ENCODE data around the gene EIPR1.

The EIPR1 gene

GRCh38 chr2:3377612-3378432 is at the start of gene EIPR1:
TSS of gene EIPR1 (minus strand) at chr2:3377818. CDS start at chr2:3377689, 129 bp downstream.
- peak within 1 kb of the TSS; percentile 96 for H3K27ac Mint-ChIP-seq
- H3K4me3 Mint-ChIP-seq = peak within 1 kb of the TSS; percentile 99
- DNase-seq (peak; percentile 95), ATAC-seq (peak; percentile 85)
- no peaks in the 10 kb centered on the region for H3K9me3 Mint-ChIP-seq
- peaks cover 44% of the 10 kb centered on the region for H3K4me1 Mint-ChIP-seq
- no peaks in the 10 kb centered on the region for H3K27me3 Mint-ChIP-seq
- H3K36me3 Mint-ChIP-seq (ENCODE audit: low read depth) = peaks cover 10% of the 10 kb centered on the region

DNA sequence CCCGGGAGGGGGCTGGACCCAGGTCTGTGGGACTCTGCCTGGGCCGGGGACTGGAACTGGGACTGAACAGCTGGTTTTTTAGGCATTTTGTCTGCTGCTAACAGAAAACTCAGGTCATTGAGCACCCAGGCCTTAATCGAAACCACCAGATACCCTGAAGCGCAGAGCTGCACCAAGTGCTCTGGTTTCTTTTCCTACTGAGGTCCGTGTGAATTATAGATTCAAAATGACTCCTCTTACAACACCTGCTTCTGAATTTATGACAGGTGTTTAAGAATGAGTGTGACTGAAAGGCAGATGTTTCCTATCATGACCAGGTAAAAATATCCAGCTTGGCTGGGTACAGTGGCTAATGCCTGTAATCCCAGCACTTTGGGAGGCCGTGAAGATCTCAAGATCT is 49.7 kb upstream of the EIPR1 start:
- Mint-ChIP-seq H3K27ac (peak overlapping the region; percentile 9), H3K27me3 (no peaks in the 10 kb centered on the region), H3K4me1 (peaks cover 7% of the 10 kb centered on the region), H3K9me3 (no peaks in the 10 kb centered on the region), H3K36me3 (ENCODE audit: low read depth) (peaks cover 33% of the 10 kb centered on the region), H3K4me3 (no peak overlapping the region)
- DNase-seq (no peak), ATAC-seq (no peak)

DNA sequence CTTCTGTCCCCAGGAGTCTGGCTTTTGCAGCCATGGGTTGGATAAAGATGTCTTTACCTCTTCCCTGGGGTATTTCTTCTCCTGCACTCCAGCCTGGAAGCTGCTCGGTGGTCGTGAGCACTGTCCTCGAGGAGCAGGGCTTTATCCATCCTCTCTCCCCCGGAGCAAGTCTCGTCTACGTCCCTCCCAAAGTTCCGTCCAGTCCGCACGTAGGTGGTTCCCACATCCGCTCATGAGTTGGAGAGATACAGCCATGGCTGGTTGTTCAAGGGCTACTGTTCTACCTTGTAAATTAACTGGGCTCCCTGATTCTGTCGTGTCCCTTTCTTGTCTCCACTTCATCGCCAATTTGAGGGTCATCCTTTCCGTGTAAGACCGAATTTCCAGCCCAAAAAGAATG is 49.0 kb upstream of the EIPR1 start:
- no peak overlapping the region for H3K27ac Mint-ChIP-seq
- no peak for DNase-seq

GRCh38 chr2:3424171-3424795 is 46.7 kb upstream of the EIPR1 start:
- Mint-ChIP-seq H3K36me3 (ENCODE audit: low read depth) (peaks cover 25% of the 10 kb centered on the region), H3K9me3 (no peaks in the 10 kb centered on the region), H3K4me1 (peaks cover 7% of the 10 kb centered on the region), H3K27me3 (no peaks in the 10 kb centered on the region), H3K4me3 (no peak overlapping the region), H3K27ac (no peak overlapping the region)
- DNase-seq (no peak), ATAC-seq (no peak)

More for the DNA sequence above, 49.0 kb upstream of the EIPR1 start:
- no peaks in the 10 kb centered on the region for H3K9me3 Mint-ChIP-seq
- H3K27me3 Mint-ChIP-seq = no peaks in the 10 kb centered on the region
- peaks cover 30% of the 10 kb centered on the region for H3K36me3 Mint-ChIP-seq (ENCODE audit: low read depth)
- ATAC-seq = no peak
- no peak overlapping the region for H3K4me3 Mint-ChIP-seq
- H3K4me1 Mint-ChIP-seq = peaks cover 7% of the 10 kb centered on the region

DNA sequence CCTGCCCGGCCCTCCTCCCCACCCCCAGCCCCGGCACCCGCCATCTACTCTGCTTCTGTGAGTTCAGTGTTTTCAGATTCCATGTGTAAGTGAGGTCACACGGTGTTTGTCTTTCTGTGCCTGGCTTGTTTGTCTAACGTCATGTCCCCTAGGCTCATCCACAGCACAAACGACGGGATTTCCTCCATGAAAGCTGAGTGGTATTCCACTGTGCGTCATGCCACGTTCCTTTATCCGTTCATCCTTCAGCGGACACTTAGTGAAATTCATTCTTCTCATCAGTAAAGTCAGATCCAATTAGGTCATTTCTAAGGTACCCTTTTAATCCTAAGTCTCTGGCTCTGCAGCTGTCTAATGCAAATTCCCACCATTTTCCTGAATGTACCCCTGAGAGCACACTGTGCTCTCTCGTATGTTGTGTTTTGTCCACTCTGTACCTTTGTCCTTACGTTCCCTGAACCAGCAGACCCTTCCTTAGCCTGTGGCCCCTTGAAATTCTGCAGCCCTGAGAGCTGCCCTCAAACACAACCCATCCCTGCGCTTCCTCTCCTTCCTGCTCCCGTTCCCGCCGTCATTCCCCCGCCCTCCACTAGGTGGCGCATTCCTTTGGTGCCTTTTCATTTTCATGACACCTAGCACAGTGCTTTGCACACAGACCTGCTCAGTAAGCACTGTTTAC is 46.0 kb upstream of the EIPR1 start:
- no peak overlapping the region for H3K27ac Mint-ChIP-seq
- H3K9me3 Mint-ChIP-seq = no peaks in the 10 kb centered on the region
- ATAC-seq (peak; percentile 76), DNase-seq (peak; percentile 81)
- H3K27me3 Mint-ChIP-seq = no peaks in the 10 kb centered on the region
- no peak overlapping the region for H3K4me3 Mint-ChIP-seq
- H3K36me3 Mint-ChIP-seq (ENCODE audit: low read depth) = peaks cover 25% of the 10 kb centered on the region
- H3K4me1 Mint-ChIP-seq = peaks cover 7% of the 10 kb centered on the region

DNA sequence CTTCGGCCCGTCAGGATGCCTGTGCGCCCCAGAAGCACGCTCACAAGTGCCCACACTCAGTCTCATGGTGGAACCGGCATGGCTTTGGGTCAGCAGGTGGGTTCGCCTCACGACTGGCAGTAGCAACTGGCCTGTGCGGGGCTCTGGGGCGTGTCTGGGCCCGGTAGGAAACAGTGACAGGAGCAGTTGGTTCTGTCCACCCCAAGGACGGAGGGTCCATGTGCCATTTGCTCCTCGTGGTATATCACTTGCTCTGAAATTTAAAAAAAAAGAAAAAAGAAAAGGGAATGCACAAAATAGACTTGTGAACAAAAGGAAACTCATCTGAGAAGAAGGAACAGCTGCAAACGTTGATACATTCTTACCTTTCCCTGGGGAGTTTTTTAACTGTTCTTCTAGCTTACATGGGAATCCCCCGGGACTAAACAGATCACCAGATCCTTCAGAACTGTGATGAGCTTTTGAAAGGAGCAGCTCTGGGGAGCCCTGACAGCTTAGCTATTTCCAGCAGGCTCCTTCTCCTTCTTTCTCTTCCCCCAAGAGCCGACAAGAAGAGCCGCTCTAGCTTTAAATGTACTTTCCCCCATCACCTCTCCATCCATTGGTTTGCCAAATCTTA is 44.7 kb upstream of the EIPR1 start:
- DNase-seq = no peak
- Mint-ChIP-seq H3K27me3 (no peaks in the 10 kb centered on the region), H3K9me3 (no peaks in the 10 kb centered on the region), H3K27ac (no peak overlapping the region), H3K4me1 (peaks cover 3% of the 10 kb centered on the region), H3K4me3 (no peak overlapping the region), H3K36me3 (ENCODE audit: low read depth) (peaks cover 22% of the 10 kb centered on the region)
- no peak for ATAC-seq

DNA sequence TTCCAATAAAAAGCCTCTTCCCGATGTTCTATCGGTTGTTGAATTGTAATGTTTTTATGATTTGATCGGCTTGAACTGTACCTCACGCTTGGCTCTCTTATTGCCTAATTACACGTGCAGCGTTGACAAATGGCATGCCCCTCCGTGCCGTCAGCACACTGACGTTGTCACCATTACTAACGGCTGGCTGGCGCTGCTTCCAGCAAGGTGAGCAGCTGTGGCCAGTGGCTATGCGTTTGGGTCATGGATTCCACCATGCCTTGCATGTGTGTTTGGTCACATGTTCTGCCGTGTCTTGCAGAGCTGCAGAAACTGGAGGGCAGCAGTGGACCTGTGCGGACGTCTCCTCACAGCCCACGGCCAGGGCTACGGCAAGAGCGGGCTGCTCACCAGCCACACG is 44.0 kb upstream of the EIPR1 start:
- no peak overlapping the region for H3K27ac Mint-ChIP-seq
- H3K27me3 Mint-ChIP-seq = no peaks in the 10 kb centered on the region
- peaks cover 23% of the 10 kb centered on the region for H3K36me3 Mint-ChIP-seq (ENCODE audit: low read depth)
- no peak overlapping the region for H3K4me3 Mint-ChIP-seq
- DNase-seq = no peak
- H3K9me3 Mint-ChIP-seq = no peaks in the 10 kb centered on the region
- ATAC-seq = no peak
- peaks cover 3% of the 10 kb centered on the region for H3K4me1 Mint-ChIP-seq

GRCh38 chr2:3420769-3421397 is 43.3 kb upstream of the EIPR1 start:
- ATAC-seq (no peak), DNase-seq (no peak)
- no peak overlapping the region for H3K27ac Mint-ChIP-seq
- no peaks in the 10 kb centered on the region for H3K27me3 Mint-ChIP-seq
- H3K36me3 Mint-ChIP-seq (ENCODE audit: low read depth) = peaks cover 24% of the 10 kb centered on the region
- peaks cover 3% of the 10 kb centered on the region for H3K4me1 Mint-ChIP-seq
- H3K4me3 Mint-ChIP-seq = no peak overlapping the region
- H3K9me3 Mint-ChIP-seq = no peaks in the 10 kb centered on the region

DNA sequence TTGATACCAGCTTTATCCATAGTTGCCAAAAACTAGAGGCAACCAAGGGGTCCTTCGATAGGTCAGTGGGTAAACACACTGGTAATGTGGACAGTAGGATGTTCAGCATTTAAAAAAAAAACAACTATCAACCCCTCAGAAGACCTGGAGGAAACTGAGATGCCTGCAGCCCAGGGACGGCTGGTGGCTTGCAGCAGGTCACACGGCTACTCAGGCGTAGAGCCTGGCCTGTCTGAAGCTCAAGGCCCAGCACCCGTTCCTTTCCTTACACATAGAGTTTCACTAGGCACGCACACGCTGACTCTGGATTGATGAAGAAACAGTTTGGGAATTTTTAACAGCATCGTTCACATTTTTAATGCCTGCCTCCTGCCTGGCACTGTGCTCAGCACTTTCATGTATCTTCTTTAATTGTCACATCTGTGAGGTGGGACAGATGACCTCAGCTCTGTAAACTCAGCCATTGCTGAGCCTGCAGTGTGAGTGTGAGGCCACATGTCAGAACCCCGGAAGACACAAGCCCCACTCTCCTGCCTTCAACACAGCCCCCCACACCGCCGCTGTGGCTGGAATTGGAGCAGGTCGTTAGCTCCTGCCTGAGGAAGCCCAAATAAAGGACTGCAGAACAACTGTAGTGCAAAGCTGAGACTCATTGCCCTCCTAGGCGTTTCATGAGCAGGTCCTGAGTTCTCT is 42.6 kb upstream of the EIPR1 start:
- H3K27me3 Mint-ChIP-seq = no peaks in the 10 kb centered on the region
- no peak for DNase-seq
- no peak overlapping the region for H3K27ac Mint-ChIP-seq
- no peak overlapping the region for H3K4me3 Mint-ChIP-seq
- H3K36me3 Mint-ChIP-seq (ENCODE audit: low read depth) = peaks cover 28% of the 10 kb centered on the region
- no peaks in the 10 kb centered on the region for H3K9me3 Mint-ChIP-seq
- no peak for ATAC-seq
- peaks cover 3% of the 10 kb centered on the region for H3K4me1 Mint-ChIP-seq

GRCh38 chr2:3418766-3419404 is 41.3 kb upstream of the EIPR1 start:
- peaks cover 3% of the 10 kb centered on the region for H3K4me1 Mint-ChIP-seq
- no peaks in the 10 kb centered on the region for H3K9me3 Mint-ChIP-seq
- no peak overlapping the region for H3K4me3 Mint-ChIP-seq
- H3K36me3 Mint-ChIP-seq (ENCODE audit: low read depth) = peaks cover 25% of the 10 kb centered on the region
- no peak overlapping the region for H3K27ac Mint-ChIP-seq
- DNase-seq (no peak), ATAC-seq (no peak)
- H3K27me3 Mint-ChIP-seq = no peaks in the 10 kb centered on the region

GRCh38 chr2:3414133-3414860 is 36.7 kb upstream of the EIPR1 start:
- no peaks in the 10 kb centered on the region for H3K9me3 Mint-ChIP-seq
- H3K27me3 Mint-ChIP-seq = no peaks in the 10 kb centered on the region
- H3K4me3 Mint-ChIP-seq = no peak overlapping the region
- no peak overlapping the region for H3K27ac Mint-ChIP-seq
- H3K4me1 Mint-ChIP-seq = no peaks in the 10 kb centered on the region
- DNase-seq (no peak), ATAC-seq (no peak)
- peaks cover 19% of the 10 kb centered on the region for H3K36me3 Mint-ChIP-seq (ENCODE audit: low read depth)

- ATAC-seq (no peak), DNase-seq (no peak)
- Mint-ChIP-seq H3K27ac (no peak overlapping the region), H3K9me3 (no peaks in the 10 kb centered on the region), H3K4me3 (no peak overlapping the region), H3K36me3 (ENCODE audit: low read depth) (peaks cover 19% of the 10 kb centered on the region), H3K4me1 (no peaks in the 10 kb centered on the region), H3K27me3 (no peaks in the 10 kb centered on the region)
These were observed 36.1 kb upstream of the EIPR1 start for GRCh38 chr2:3413697-3414096.

DNA sequence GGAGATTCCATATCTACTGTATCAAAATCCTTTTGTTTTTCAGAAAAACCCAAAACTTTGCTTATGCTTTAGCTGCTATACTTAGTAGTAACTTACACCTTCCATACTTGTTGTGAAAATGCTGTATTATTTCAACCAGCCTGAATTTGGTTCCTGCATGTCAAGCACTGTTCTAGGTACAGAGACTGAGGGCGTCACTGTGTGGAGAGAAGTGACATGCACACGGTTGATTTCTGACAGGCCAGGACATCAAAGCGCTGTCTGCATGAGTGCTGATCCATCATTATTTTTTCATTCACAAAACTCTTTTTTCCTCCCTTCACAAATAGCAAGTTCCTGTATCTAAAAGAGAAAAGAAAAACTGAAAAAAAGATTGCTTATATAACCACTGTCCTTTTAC is 33.5 kb upstream of the EIPR1 start:
- no peak overlapping the region for H3K27ac Mint-ChIP-seq
- ATAC-seq (no peak), DNase-seq (no peak)
- no peaks in the 10 kb centered on the region for H3K27me3 Mint-ChIP-seq
- no peaks in the 10 kb centered on the region for H3K9me3 Mint-ChIP-seq
- H3K4me1 Mint-ChIP-seq = no peaks in the 10 kb centered on the region
- H3K4me3 Mint-ChIP-seq = no peak overlapping the region
- peaks cover 20% of the 10 kb centered on the region for H3K36me3 Mint-ChIP-seq (ENCODE audit: low read depth)

All from activated naive CD8-positive, alpha-beta T cell treated with anti-CD3 and anti-CD28 coated beads, Interleukin-2, amount 50 U/mL, for 24 hours (primary cell).